Ramos (cell line): ENCODE results near the gene FASTK.

Experiments used
- in situ Hi-C: fragments of 300-500 bp; cut with MboI; formaldehyde crosslinking; loops from one replicate; pipeline ENCODE4 v1.14.3; 2022; ENCODE audit warnings: low sequenced_read_pairs; ENCODE audit not compliant: unreplicated experiment

FASTK gene

DNA sequence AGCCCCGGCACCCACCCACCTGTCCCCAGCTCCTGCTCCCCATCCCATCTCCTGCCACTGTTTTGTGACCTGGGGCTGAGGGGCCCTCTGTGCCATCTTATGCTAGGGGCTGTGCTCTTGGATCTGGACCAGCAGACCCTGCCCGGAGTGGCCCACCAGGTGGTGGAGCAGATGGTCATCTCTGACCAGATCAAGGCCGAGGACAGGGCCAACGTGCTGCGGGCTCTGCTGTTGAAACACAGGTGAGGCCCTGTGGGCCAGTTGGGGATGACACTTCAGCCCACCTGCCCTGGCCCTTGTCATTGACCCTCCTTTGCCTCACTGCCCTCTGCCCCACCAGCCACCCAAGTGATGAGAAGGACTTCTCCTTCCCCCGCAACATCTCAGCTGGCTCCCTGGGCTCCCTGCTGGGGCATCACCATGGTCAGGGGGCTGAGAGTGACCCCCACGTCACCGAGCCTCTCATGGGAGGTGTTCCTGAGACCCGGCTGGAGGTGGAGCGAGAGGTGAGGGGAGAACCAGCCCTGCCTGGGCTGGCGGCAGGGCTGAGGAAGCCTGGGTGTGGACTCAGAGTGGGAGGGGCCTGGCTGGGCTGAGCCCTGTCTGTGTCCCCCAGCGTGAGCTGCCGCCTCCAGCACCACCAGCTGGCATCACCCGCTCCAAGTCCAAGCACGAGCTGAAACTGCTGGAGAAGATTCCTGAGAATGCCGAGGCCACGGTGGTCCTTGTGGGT, 10.6 kb downstream of the FASTK start:
- in situ Hi-C loops, result no loop called here

DNA sequence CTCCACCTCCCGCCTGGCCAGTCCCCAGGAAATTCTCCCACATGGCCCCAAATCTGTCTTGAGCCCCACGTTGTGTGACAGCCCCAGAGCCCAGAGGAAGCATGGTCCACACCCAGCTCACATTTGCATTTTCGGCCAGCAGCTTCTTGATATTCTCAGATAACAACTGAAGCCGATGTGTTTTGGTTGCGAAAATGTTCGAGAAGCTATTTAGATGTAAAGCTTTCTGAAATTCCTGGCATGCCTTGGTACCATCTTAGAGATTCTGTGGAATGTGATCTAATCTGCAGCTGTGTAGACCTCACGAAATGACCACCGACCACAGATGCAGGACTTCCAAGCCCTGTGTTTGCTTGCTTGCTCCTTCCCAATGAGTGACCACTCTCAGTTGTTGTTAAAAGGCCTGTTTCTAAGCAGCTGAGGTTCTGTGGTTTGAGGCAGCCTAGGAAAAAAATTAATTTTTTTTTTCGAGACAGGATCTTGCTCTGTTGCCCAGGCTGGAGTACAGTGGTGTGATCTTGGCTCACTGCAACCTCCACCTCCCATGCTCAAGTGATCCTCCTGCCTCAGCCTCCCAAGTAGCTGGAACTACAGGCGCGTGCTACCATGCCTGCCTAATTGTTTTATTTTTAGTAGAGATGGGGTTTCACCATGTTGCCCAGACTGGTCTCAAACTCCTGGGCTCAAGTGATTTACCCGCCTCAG, 12.4 kb downstream of the FASTK start:
- in situ Hi-C loops, result no loop called here

DNA sequence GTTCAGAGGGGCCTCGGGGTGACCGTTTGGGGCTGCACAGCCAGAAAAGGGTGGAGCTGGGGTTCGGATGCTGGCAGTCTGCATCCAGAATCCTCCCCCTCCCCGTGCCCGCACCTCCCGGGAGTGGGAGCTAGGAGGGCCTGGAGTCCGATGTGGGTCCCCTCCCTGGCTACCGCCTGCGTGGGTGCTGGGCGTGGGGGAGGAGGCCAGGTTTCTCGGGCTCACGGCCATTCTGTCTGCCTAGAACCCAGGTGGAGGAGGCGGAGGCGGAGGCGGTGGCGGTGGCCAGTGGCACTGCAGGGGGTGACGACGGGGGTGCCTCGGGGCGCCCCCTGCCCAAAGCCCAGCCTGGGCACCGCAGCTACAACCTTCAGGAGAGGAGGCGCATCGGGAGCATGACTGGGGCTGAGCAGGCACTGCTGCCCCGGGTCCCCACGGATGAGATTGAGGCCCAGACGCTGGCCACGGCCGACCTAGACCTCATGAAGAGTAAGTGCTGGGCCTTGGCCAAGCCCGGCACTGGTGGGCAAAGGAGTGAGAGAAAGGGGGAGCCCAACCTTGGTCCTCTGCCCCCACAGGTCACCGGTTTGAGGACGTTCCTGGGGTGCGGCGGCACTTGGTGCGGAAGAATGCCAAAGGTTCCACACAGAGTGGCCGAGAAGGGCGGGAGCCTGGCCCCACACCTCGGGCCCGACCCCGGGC, 14.2 kb downstream of the FASTK start:
- in situ Hi-C loops, result no loop called here

DNA sequence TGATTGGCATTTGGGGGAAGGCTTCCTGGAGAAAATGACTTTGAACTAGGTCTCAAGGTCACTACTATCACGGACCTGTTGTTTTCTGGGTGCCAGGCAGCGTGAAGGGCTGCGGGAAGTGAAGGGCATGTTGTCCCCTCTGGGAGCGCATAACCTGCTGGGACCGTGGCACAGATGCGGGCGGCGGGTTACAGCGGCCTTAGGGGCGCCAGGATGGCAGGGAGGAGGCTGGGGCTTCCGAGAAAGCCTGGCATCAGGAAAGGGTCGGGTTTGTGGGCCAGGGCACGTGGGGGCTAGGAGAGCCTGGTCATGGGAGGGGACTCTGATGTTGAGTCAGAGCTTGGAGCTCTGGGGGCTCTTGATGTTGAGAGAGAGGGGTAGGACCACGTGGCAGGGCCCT, 15.1 kb downstream of the FASTK start:
- in situ Hi-C loops, result no loop called here

DNA sequence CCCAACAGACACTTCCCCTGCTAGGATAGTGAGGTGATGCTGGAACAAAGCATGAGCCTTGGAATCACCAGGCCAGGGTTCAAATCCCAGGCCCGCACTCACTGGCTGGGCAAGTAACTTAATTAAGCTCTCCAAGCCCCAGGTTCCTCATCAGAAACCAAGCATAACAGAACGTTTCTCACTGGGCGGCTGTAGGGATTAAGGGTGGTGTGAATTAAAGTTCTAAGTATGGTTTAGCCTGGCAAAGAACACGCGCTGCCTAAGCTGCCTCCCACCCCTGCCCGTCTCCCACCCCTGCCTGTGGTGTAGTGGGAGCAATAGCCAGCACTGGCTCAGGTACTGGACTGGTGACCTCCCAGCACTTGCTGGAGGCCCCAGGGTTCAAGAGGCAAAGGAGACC, 15.6 kb downstream of the FASTK start:
- in situ Hi-C loops, result no loop called here

DNA sequence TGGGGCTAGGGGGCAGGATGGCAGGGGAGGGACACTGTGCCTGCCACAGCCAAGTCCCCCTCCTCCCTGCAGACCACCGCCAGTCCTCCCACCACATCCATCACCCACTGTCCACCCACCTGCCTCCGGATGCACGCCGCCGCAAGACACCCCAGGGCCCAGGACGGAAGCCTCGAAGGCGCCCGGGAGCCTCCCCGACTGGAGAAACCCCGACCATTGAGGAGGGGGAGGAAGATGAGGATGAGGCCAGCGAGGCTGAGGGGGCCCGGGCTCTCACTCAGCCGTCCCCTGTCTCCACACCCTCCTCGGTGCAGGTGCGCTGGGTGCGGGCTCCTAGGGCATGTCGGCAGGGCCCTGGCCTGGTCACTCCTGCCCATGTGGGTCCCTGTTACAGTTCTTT, 16.2 kb downstream of the FASTK start:
- in situ Hi-C loops, result no loop called here

DNA sequence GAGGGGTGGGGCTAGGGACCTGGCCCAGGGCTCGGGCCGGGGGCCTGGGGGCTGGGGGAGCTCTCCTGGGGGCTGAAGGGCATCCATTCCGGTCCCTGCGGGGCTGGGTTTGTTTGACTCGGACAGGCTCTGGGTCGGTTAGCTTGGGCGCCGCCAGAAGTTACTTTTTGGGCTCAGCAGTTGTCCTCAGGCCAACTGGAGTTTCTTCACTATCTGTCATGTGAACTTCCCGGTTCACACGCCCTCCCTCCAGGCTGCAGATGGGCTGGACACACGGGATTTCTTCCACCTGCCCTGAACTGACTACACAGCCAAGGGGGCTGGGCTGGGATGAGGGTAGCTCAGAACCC, 17.4 kb downstream of the FASTK start:
- in situ Hi-C loops, result no loop called here

DNA sequence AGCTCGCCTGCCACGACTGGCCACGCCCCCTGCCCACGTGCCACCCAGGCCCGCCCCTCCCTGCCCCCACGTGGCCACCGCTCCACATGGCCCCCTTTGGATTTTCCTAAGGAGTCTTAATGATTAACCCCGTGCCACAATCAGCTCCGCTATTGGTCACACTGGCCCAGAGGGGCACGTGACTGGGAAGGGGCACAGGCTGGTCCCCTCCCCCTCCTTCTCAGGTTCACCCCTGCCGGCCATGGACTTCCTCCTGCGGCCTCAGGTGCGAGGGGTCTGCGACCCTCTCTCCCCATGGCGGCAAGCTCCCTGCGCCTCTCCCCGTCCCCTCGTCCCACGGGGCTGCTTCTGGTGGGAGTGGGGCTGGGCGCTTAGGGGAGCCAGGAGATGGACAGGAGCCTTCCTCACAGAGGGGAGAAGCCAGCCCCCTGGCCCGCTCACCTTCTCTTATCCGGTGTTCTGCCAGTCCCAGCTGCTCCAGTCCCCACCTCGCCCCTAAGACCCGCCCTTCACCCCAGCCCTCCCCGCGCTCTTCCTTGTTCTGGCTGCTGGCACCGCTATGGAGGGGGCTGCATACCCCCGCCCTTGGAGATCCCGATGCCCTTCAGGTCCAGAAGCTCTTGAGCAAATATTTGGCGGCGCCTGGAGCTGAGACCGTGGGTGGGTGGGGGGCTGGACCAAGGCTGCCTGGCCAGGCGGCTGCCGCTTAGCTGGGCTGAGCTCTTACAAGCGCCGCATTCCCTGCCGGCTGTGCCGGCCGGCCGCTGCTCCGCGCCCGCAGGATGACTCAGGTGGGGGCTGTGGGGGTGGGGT, 18.0 kb downstream of the FASTK start:
- in situ Hi-C loops, result no loop called here

DNA sequence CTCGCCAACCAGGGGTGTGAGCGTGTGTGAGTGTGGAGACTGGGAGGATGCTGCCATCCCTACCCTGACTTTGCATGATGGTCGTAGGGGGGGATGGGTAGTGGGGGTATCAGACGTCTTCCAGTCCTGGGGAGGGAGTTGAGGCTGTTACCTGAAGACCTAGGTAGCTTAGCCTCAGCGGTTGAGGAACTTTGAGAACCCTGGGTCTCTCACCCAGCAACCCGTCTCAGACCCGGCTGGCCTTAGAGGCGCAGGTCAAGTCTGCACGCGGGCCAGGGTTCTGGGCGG, 18.6 kb downstream of the FASTK start:
- in situ Hi-C loops, result no loop called here

DNA sequence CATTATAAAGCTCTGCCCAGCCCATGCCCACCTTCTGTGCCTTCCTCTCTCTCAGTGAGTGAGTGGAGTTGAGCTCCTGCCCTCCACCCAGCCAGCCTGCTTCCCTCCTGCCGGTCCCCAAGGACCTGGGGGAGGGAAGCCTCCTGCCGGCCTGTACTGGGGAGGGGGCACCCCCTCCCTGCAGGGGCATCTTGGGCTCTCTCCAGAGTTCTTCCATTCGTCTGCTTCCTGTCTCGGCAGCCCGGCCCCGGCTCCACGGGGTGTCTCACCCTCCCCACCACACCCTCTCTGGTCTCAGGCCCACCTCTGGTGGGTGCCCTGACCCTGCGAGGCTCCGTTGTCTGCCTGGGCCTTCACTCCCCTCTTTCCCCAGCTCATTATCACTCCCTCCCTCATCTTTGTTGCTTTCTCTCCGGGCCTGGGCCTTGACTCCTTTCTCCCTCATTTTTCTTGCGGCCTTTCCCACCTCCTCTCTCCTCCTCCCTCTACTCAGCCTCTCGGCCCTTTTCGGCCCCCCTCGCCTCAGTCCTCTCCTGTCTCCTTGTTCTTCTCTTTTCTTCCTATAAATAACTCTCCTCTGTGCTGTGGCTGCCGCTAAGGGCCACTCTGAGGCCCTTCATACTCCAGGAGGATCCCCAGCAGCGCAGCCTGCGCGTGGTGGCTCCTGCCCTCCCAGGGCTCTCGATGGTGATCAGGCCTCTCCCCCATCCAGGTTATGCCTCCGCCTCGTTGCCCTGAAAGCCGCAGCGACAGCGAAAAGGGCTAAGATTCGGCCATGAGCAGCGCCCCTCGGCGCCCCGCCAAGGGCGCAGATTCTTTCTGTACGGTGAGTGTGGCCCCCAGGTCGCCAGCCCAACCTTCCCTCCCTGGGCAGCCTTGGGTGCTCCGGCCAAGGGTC, 19.1 kb downstream of the FASTK start:
- in situ Hi-C loops, result no loop called here

DNA sequence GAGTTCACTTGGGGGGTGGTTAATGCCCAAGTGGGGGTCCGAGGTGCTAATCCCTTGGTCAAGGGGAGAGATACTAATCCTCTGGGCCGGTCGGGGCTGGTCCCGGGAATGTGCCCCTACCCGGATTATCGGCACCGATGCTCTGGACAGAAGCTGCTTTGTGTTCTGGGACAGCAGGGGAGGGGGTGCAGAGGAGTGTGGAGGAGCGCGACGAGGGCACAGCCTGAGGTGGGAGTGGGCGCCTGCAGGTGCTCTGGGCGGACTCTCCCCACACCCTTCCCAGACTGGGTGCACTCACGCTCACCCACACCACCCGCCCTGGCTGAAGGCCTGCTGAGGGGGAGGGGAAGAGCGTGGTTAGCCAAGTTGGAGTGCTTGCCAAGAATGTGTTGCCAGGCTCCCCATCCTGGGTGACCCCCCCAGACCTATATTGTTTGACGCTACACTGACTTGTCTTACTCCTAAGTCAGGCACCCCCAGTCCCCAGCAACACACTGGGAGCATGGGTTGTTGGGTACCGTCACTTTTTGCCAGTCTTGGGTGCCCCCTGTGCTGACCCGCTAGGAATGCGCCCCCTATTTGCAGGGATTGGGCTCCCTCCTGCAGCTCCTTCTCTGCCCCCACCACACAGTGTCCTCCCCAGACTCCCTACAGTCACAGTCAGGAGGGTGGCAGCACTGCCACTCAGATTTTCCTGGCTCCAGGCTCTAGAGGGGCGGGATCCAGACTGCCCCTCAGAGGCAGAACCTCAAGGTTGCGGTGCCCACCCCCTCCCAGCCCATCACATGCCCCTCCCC, 20.0 kb downstream of the FASTK start:
- in situ Hi-C loops, result no loop called here

DNA sequence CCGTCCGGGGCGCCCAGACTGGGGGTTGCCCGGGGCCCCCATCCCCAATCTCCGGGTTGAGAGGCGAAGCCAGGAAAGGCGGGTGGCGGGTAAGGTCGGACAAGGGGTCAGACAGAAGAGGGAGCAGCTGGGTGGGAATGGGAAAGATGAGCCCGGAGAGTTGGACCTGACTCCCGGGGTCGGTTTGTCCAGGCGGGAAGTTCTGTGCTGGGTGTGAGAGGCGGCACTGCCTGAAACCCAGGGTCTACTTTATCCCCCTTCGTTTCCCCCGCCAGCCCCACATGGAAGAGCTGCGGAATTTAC, 20.5 kb downstream of the FASTK start:
- in situ Hi-C loops, result no loop called here

DNA sequence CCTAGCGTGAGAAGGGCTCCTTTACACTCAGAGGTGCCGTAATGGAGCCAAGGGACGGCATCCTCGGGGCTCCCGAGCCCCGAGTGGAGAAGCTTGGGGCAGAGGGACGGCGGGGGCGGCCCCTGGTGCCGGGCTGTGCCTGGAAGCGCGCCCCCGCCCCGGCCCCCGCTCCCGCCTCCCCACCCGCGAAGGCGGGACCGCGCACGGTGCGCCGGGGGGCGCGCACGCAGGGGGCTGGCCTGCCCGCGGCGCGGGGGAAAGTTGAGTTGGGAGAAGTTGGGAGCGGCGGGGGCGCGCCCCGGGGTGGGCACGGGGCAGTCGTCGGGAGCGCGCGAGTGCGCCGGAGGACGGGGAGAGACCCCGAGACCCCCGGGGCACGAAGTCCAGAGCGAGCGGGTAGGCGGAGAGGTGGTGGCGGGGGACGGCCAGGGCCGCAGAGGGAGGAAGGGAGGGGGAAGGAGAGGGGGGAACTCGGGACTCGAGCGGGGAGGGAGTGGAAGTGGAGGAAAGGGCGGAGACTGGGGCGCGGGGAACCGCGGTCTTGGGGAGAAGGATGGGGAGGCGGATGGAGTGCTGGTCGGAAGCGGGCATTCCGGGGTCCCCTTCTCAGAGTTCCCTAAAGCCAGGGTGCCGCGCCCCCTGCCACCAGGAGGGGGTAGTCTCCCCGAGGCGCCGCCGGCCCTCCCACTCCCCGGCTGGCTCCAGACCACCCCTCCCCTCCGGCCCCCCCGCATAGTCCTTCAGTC, 21.1 kb downstream of the FASTK start, which contains the start of gene SLC4A2:
Gene SLC4A2, plus strand, starts transcription at position 223 of the 746 bp plus-strand sequence. CDS start 2,399 bp downstream, outside the sequence.
- in situ Hi-C loops, result no loop called here

DNA sequence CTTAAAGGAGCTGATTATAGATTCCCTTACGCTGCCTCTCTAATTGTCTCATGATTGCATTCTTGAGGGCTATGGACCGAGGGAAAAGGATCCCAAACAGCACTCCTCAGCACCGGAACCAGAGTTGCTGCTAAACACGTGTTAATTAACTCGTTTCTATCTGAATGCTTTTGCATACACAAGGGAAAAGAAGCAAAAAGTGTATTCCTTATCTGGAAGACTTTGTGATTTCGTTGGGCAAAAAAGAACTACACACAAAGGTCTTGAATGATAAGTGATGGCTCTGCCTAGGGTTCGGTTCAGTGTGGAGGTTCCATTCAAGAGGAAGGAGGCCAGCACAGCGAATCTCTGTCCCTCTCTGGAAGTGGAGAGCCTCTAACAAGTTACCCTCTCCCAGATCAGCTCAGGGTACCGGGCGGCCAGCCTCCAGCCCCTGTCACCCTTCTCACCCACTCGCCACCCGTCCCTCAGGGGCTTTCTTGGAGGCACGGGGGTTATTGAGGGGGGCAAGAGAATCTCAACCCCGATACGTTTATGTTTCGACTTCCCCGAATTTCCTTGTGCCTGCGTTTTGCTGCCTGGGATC, 21.7 kb downstream of the FASTK start:
- in situ Hi-C loops, result no loop called here

DNA sequence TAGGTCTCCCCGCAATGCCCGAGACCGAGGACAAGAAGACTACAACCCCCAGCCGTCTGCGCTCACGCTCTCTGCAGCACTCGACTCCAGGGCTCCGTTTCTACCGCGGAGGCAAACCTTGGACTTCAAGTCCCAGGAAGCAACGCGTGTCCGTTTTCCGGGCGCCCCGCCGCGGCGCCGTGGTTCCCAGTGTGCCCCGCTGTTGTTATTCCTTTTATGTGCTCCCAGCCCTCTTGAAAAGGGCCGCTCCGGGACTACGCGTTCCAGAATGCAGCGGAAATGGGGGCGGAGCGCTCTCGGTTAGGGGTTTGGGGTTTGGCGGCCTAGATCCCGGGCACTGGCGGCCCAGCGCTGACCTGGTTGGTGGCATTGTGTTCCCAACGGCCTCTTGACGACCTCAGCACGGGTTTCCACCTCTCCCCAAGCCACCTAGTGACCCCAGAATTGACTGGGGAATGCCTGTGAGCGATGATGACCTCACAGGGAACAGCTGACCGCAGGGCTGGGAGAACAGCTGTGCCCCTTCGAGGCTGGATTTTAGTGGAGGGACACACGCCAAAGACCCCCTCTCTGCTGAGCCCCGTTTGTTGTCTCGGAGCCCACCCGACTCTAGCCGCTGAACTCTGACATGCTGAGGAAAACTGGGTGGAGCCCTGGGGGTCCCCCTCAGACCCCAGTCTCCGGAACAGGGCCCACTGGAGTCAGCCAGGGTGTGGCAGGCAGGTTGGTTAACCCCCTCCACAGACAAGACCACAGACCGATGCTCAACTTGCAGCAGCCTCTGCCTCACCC, 22.4 kb downstream of the FASTK start:
- in situ Hi-C loops, result no loop called here

DNA sequence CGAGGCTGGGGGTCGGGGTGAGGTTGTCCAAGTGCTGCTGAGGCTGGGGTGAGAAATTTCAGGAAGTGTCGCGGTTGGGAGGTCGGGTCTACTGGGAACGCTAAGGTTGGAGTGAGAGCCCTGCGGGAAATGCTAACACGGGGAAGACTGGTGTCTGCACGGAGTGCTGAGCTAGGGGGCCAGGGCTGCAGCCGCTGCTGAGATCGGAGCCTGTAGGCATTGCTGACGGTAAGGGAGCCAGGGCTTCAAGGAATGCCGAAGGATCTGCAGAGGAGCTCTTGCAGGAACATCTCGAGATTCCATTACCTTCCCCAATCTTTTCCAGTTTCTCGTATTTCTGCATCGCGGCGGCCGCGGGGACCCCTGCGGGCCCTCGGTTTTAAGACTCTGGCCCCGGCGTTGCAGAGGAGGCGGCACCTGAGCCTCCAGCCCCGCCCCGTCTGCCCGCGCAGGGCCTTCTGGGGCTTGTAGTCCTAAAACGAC, 23.1 kb downstream of the FASTK start, which contains the start of gene CDK5:
Gene CDK5, minus strand, starts transcription at position 392 of the 483 bp plus-strand sequence. Its CDS starts 49 bp downstream, at position 343.
- in situ Hi-C loops, result no loop called here
